ENCODE results near the gene SDK1. TPM values are rescaled to one million over a fixed set of nuclear protein-coding genes. Genes with fewer than 3 reads are reported as not detected.

Gene SDK1
- total and polyA plus RNA-seq, 10 of the 15 experiments (the other 5 are each of a cell fraction or from before 2014, with no cell fraction given): 0.14 to 0.33 TPM; not detected in 8

- TF ChIP-seq EP300 (IDR thresholded peaks at IDR 0.05; ENCODE audit: borderline replicate concordance in 1 of 2, control insufficient read depth in 1 of 2, low read depth in 2 of 2, low read length in 2 of 2) (no peak), SREBF1 (IDR thresholded peaks at IDR 0.05; ENCODE audit: low read length) (no peak)
These were observed 459.6 kb downstream of the SDK1 start (continued) for GRCh38 chr7:3760651-3761050.

GRCh38 chr7:3762146-3762831, 461.2 kb downstream of the SDK1 start:
- DNase-seq (ENCODE audit: low read depth, low spot score) (no peak), FAIRE-seq (no peak), ATAC-seq (no peak)
- WGBS (ENCODE audit: insufficient coverage, insufficient replicate concordance, low lambda C conversion rate, missing lambda C conversion rate): under 1% methylated on average over 11 of the region's 11 CpGs
- SMC1A ChIA-PET (ENCODE audit: uncharacterized antibody, unreplicated experiment): no interaction called here
- no peaks in the 10 kb centered on the region; a peak in 1 of 4 replicates for H3K27me3 ChIP-seq (replicated peaks in 1 of 2; ENCODE audit: control insufficient read depth in 2 of 2, insufficient read depth in 2 of 2, low read length in 1 of 2)
- POLR2A ChIA-PET: no interaction called here
- no peak overlapping the region for H3K4me3 ChIP-seq
- no peaks in the 10 kb centered on the region; the same call in 2 of the 3 replicates for H3K9me3 ChIP-seq (replicated peaks; ENCODE audit: control insufficient read depth, insufficient read depth, low read length)
- no peak overlapping the region for H3K27ac ChIP-seq (ENCODE audit: control insufficient read depth, insufficient read depth)
- H3K4me2 ChIP-seq (ENCODE audit: control insufficient read depth, insufficient read depth): no peak overlapping the region
- H4K20me1 ChIP-seq (ENCODE audit: control insufficient read depth, insufficient read depth): no peaks in the 10 kb centered on the region
- RAD21 ChIA-PET (ENCODE audit: unreplicated experiment): no interaction called here
- CTCF ChIA-PET: no interaction called here
- H3K4me1 ChIP-seq (ENCODE audit: control insufficient read depth, insufficient read depth, low read length): no peaks in the 10 kb centered on the region
- no peaks in the 10 kb centered on the region for H3K36me3 ChIP-seq (ENCODE audit: control insufficient read depth in 2 of 2, insufficient read depth in 2 of 2, low read length in 1 of 2)
- in situ Hi-C loops (cut with MboI) (no loop called here), intact Hi-C loops (cut with micrococcal nuclease; ENCODE audit: unreplicated experiment) (no loop called here)
- no peak overlapping the region for H2AFZ ChIP-seq (ENCODE audit: control insufficient read depth, low read depth, low read length)
- H3K79me2 ChIP-seq (ENCODE audit: control insufficient read depth, insufficient read depth, low read length): no peaks in the 10 kb centered on the region
- BruUV-seq (replicated peaks): no TSS peak
- H3K9ac ChIP-seq (ENCODE audit: control insufficient read depth, insufficient read depth, low read length): no peak overlapping the region
- TF ChIP-seq ATF2 (IDR thresholded peaks at IDR 0.05; ENCODE audit: low read length) (no peak), SRF (IDR thresholded peaks at IDR 0.05; ENCODE audit: low read depth in 2 of 2, low read length in 2 of 2) (no peak), CHD2 (IDR thresholded peaks at IDR 0.05; ENCODE audit: borderline replicate concordance, low read depth, low read length) (no peak), CTCF (IDR thresholded peaks at IDR 0.05 in 2 of 3, conservative IDR thresholded peaks at IDR 0.05 in 1 of 3; ENCODE audit: control insufficient read depth in 2 of 3, extremely low read depth in 1 of 3, insufficient read depth in 1 of 3, low read depth in 3 of 3, low read length in 3 of 3) (no peak), NFXL1 (IDR thresholded peaks at IDR 0.05; ENCODE audit: borderline replicate concordance) (no peak), ZNF622 (IDR thresholded peaks at IDR 0.05) (no peak), RFX5 (IDR thresholded peaks at IDR 0.05; ENCODE audit: low read depth, low read length) (no peak), SUPT20H (IDR thresholded peaks at IDR 0.05; ENCODE audit: borderline replicate concordance, control insufficient read depth, low read depth, low read length) (no peak), POLR2AphosphoS2 (IDR thresholded peaks at IDR 0.05; ENCODE audit: low read depth, low read length) (no peak), POLR2A (IDR thresholded peaks at IDR 0.05; ENCODE audit: low read depth, low read length) (no peak), RUNX3 (IDR thresholded peaks at IDR 0.05; ENCODE audit: low read length) (no peak), NFYA (IDR thresholded peaks at IDR 0.05; ENCODE audit: borderline replicate concordance, low read depth, low read length) (no peak), HCFC1 (IDR thresholded peaks at IDR 0.05; ENCODE audit: low read length) (no peak), CEBPZ (IDR thresholded peaks at IDR 0.05; ENCODE audit: low read depth, low read length) (no peak), LARP7 (IDR thresholded peaks at IDR 0.05) (no peak), RAD51 (IDR thresholded peaks at IDR 0.05) (no peak)

Measured in GM12878 (cell line).